IMR-90 (cell line): ENCODE data around the gene MUSTN1. TPM values are rescaled to one million over a fixed set of nuclear protein-coding genes. Genes with fewer than 3 reads are reported as not detected.

Experiments used
- ATAC-seq: fragments of 200-7000 bp; cut with Tn5 transposase; 2 replicates; pipeline ENCODE4 v1.9.1; 2020; ENCODE audit warnings: low read depth, mild to moderate bottlenecking, moderate library complexity
- BruUV-seq: library from RNA; stranded (reverse); fragments of 400-500 nt; replicated peaks from 2 replicates; lab custom pipeline; 2021; lab: Mats Ljungman, UMichigan
- CTCF ChIA-PET: fragments of 300-600 bp; formaldehyde crosslinking; extraction: SDS; loops from one replicate; lab custom pipeline; 2021; ENCODE audit warnings: antibody characterized with exemption; lab: Yijun Ruan, JAX
- POLR2A ChIA-PET: fragments of 300-600 bp; sonication (Branson Sonifier 250); formaldehyde crosslinking; loops from one replicate; lab custom pipeline; 2022; ENCODE audit warnings: antibody characterized with exemption; ENCODE audit not compliant: unreplicated experiment; lab: Charles Lee
- DNase-seq: peaks from one replicate; pipeline ENCODE4 v3.0.0; 2013
- H2AFZ ChIP-seq: replicated peaks from 2 replicates; pipeline ENCODE3; 2013; ENCODE audit warnings: low read length, mild to moderate bottlenecking; ENCODE audit not compliant: poor library complexity
- H2AK5ac ChIP-seq: 2 replicates; pipeline ENCODE4 v1.6.1; 2013; ENCODE audit warnings: low read depth, low read length, inconsistent platforms
- H2AK9ac ChIP-seq: replicated peaks from 2 replicates; pipeline ENCODE3; 2013; ENCODE audit warnings: mild to moderate bottlenecking, low read depth, low read length, moderate library complexity; ENCODE audit not compliant: poor library complexity
- H2BK120ac ChIP-seq: 2 replicates; pipeline ENCODE4 v1.6.1; 2013; ENCODE audit warnings: low read depth, low read length, inconsistent platforms
- H2BK15ac ChIP-seq: 3 replicates; pipeline ENCODE4 v1.6.1; 2013; ENCODE audit warnings: low read depth, low read length, inconsistent platforms
- H2BK20ac ChIP-seq: 2 replicates; pipeline ENCODE4 v1.6.1; 2013; ENCODE audit warnings: low read depth, mild to moderate bottlenecking, inconsistent platforms, low read length, moderate library complexity
- H2BK5ac ChIP-seq: 2 replicates; pipeline ENCODE4 v1.6.1; 2013; ENCODE audit warnings: mild to moderate bottlenecking, low read depth, low read length, inconsistent platforms; ENCODE audit not compliant: poor library complexity, severe bottlenecking
- H3K14ac ChIP-seq: replicated peaks from 2 replicates; pipeline ENCODE4 v1.6.1; 2013; ENCODE audit warnings: low read depth, low read length, inconsistent platforms
- H3K18ac ChIP-seq: 2 replicates; pipeline ENCODE4 v1.6.1; 2013; ENCODE audit warnings: low read depth, low read length, control low read depth
- H3K23ac ChIP-seq: 2 replicates; pipeline ENCODE4 v1.6.1; 2013; ENCODE audit warnings: low read depth, low read length, inconsistent platforms
- H3K27ac ChIP-seq: 2 replicates; pipeline ENCODE4 v1.5.1; 2013; ENCODE audit warnings: mild to moderate bottlenecking, control low read depth, low read length; ENCODE audit not compliant: insufficient read depth
- H3K27me3 ChIP-seq: 2 replicates; pipeline ENCODE4 v1.6.1; 2013; ENCODE audit warnings: low read length; ENCODE audit not compliant: control insufficient read depth, insufficient read depth
- H3K36me3 ChIP-seq: 2 replicates; pipeline ENCODE4 v1.6.1; 2013; ENCODE audit warnings: low read length, mixed read lengths; ENCODE audit not compliant: control insufficient read depth, insufficient read depth
- H3K4ac ChIP-seq: 2 replicates; pipeline ENCODE4 v1.6.1; 2013; ENCODE audit warnings: low read depth, low read length, inconsistent platforms
- H3K4me1 ChIP-seq: 2 replicates; pipeline ENCODE4 v1.6.1; 2013; ENCODE audit warnings: low read length, mixed read lengths; ENCODE audit not compliant: control insufficient read depth, insufficient read depth
- H3K4me2 ChIP-seq: 2 replicates; pipeline ENCODE4 v1.6.1; 2013; ENCODE audit warnings: low read depth, mild to moderate bottlenecking, control low read depth, low read length, moderate library complexity
- H3K4me3 ChIP-seq: 2 replicates; pipeline ENCODE4 v1.5.1; 2013; ENCODE audit warnings: low read depth, mild to moderate bottlenecking, control low read depth, low read length, moderate library complexity; ENCODE audit not compliant: insufficient read depth
- H3K56ac ChIP-seq: 2 replicates; pipeline ENCODE4 v1.6.1; 2013; ENCODE audit warnings: low read length, inconsistent platforms; ENCODE audit not compliant: insufficient read depth; ENCODE audit errors: extremely low read depth
- H3K79me1 ChIP-seq, 2 experiments: 2 replicates each; pipeline ENCODE4 v1.6.1; 2013; ENCODE audit warnings: low read length in 2 of 2, inconsistent platforms in 1 of 2, low read depth in 1 of 2
- H3K9ac ChIP-seq: 2 replicates; pipeline ENCODE4 v1.6.1; 2013; ENCODE audit warnings: low read depth, low read length, control low read depth
- H3K9me1 ChIP-seq: 2 replicates; pipeline ENCODE4 v1.6.1; 2013; ENCODE audit warnings: low read length, inconsistent platforms; ENCODE audit not compliant: insufficient read depth
- H3K9me3 ChIP-seq: 2 replicates; pipeline ENCODE4 v1.6.1; 2013; ENCODE audit warnings: low read length; ENCODE audit not compliant: control insufficient read depth, insufficient read depth
- H4K20me1 ChIP-seq: 2 replicates; pipeline ENCODE4 v1.6.1; 2013; ENCODE audit warnings: low read length, inconsistent platforms; ENCODE audit not compliant: insufficient read depth
- H4K5ac ChIP-seq: 2 replicates; pipeline ENCODE4 v1.6.1; 2013; ENCODE audit warnings: mild to moderate bottlenecking, low read depth, low read length, control low read depth
- H4K8ac ChIP-seq, 2 experiments: 2 replicates each; pipeline ENCODE4 v1.6.1; 2013; ENCODE audit warnings: low read depth in 2 of 2, low read length in 2 of 2, control low read depth in 1 of 2, inconsistent platforms in 1 of 2
- H4K91ac ChIP-seq: 2 replicates; pipeline ENCODE4 v1.6.1; 2013; ENCODE audit warnings: low read depth, low read length, inconsistent platforms; ENCODE audit not compliant: insufficient read depth
- CEBPB ChIP-seq: IDR thresholded peaks from 2 replicates; pipeline ENCODE4 v1.6.1; 2012; ENCODE audit warnings: low read depth, low read length, improper control_type of control experiment
- FOS ChIP-seq: fragments of 150-350 bp; IDR thresholded peaks from 2 replicates; pipeline ENCODE4 v1.6.1; 2016; ENCODE audit warnings: low read depth, low read length
- MAFK ChIP-seq: IDR thresholded peaks from 2 replicates; pipeline ENCODE4 v1.6.1; 2012; ENCODE audit warnings: low read depth, low read length, improper control_type of control experiment
- MAZ ChIP-seq: IDR thresholded peaks from 2 replicates; pipeline ENCODE4 v1.6.1; 2012; ENCODE audit warnings: low read depth, mild to moderate bottlenecking, low read length, improper control_type of control experiment, moderate library complexity, borderline replicate concordance
- NFE2L2 ChIP-seq: fragments of 150-350 bp; IDR thresholded peaks from 2 replicates; pipeline ENCODE4 v1.6.1; 2016; ENCODE audit warnings: low read depth, mild to moderate bottlenecking, low read length
- POLR2A ChIP-seq: IDR thresholded peaks from 2 replicates; pipeline ENCODE4 v1.6.1; 2012; ENCODE audit warnings: mild to moderate bottlenecking, low read depth, low read length
- RAD21 ChIP-seq: IDR thresholded peaks from 2 replicates; pipeline ENCODE4 v1.6.1; 2012; ENCODE audit warnings: low read length, improper control_type of control experiment
- RCOR1 ChIP-seq: IDR thresholded peaks from 2 replicates; pipeline ENCODE4 v1.6.1; 2012; ENCODE audit warnings: mild to moderate bottlenecking, low read length, improper control_type of control experiment; ENCODE audit not compliant: insufficient replicate concordance
- RFX5 ChIP-seq: IDR thresholded peaks from 2 replicates; pipeline ENCODE4 v1.8.0; 2012; ENCODE audit warnings: low read depth, mild to moderate bottlenecking, low read length, moderate library complexity
- SMC3 ChIP-seq: fragments of 150-350 bp; IDR thresholded peaks from 2 replicates; pipeline ENCODE4 v1.6.1; 2016; ENCODE audit warnings: low read depth, mild to moderate bottlenecking, antibody characterized with exemption, low read length, moderate library complexity
- USF2 ChIP-seq: fragments of 150-350 bp; IDR thresholded peaks from 2 replicates; pipeline ENCODE4 v1.6.1; 2017; ENCODE audit warnings: mild to moderate bottlenecking, antibody characterized with exemption, low read length, low read depth
- WGBS, 2 experiments: methylation state at CpG; one replicate each; pipeline versions ENCODE4 v1.1.5 to v1.1.7; 2013; ENCODE audit warnings: missing lambda C conversion rate in 2 of 2; ENCODE audit not compliant: insufficient read length in 1 of 2; ENCODE audit errors: extremely low coverage in 2 of 2; 5-methylcytosine and 5-hydroxymethylcytosine counted together
- dilution Hi-C: fragments of 300-500 bp; cut with HindIII; formaldehyde crosslinking; loops from one replicate; pipeline ENCODE4 v1.14.3; 2018; ENCODE audit warnings: low sequenced_read_pairs; ENCODE audit not compliant: unreplicated experiment
- in situ Hi-C: fragments of 300-500 bp; cut with MboI; formaldehyde crosslinking; loops from 3 replicates; pipeline ENCODE4 v1.14.3; 2019; ENCODE audit warnings: low sequenced_read_pairs, inconsistent platforms, mixed read lengths
- intact Hi-C: fragments of 100-400 bp; cut with micrococcal nuclease; formaldehyde crosslinking; loops from 2 replicates; pipeline ENCODE4 v1.10.0; 2022
- polyA plus RNA-seq, 3 experiments: library from polyadenylated mRNA; depleted of rRNA; stranded (reverse); fragments of >200 nt; gene quantifications; 2 replicates each; pipeline ENCODE4 v1.2.3, GENCODE V29; 2012; ENCODE audit warnings: low replicate concordance in 1 of 3
- total RNA-seq: library from RNA; depleted of rRNA; stranded (reverse); fragments of >200 nt; gene quantifications from 2 replicates; pipeline ENCODE4 v1.2.3, GENCODE V29; 2012
- TF ChIP-seq, protein P1 (sequence below): fragments of 150-350 bp; IDR thresholded peaks from 2 replicates; pipeline ENCODE4 v1.6.1; 2016; ENCODE audit warnings: low read depth, mild to moderate bottlenecking, low read length, moderate library complexity, borderline replicate concordance

MUSTN1 gene
- total and polyA plus RNA-seq, 2 of the 4 experiments (the other 2 are of a cell fraction) = not detected

DNA sequence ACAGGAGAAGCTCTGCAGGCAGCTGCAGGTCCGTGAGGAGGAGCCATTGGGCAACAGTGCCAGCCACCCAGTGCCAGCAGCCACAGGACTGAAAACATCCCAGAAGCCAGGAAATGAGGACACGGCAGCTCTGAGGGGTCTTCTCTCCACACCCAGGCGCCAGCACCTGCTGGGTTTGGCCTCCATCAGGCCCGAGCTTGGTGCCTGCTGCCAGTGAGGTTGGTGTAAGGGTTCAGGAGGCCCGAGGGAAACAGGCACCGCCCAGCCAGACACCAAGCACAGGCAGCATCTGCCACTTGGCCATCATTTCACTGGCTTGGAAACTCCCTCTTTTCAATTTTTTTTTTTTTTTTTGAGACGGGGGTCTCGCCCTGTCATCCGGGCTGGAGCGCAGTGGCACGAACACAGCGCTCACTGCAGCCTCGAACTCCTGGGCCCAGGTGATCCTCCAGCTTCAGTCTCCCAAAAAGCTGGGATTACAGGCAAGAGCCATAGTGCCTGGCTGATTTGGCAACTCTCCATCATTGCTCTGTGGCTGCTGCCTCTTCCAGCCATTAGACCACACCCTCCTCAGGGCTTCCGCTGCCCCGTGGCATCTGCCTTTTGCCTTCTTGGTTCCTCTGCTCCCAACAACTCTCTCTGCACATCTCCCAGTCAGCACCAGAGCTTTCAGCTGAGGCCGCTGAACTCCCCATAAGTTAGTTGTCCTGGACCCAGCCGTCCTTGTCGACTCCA, 41.7 kb downstream of the MUSTN1 start:
- no peaks in the 10 kb centered on the region for H3K9me3 ChIP-seq
- POLR2A ChIA-PET = interaction anchor here (0.5 kb wide), 1 partner anchor 9 kb away, joined by 3 read pairs; no protein-coding TSS in a partner anchor
- WGBS, 2 experiments = 60% methylated on average over 2 of the region's 18 CpGs; no CpG with 5 or more reads in 1 of the 2 experiments
- no peak overlapping the region for H3K4me3 ChIP-seq
- no peak overlapping the region for H4K91ac ChIP-seq
- no peak overlapping the region for H2BK15ac ChIP-seq
- no peak overlapping the region for H3K18ac ChIP-seq
- TF ChIP-seq MAZ (no peak), SMC3 (no peak), RCOR1 (no peak), RAD21 (no peak), USF2 (no peak), RFX5 (no peak), MAFK (no peak), CEBPB (no peak), POLR2A (no peak), FOS (no peak), NFE2L2 (no peak)
- TF ChIP-seq, protein P1, sequence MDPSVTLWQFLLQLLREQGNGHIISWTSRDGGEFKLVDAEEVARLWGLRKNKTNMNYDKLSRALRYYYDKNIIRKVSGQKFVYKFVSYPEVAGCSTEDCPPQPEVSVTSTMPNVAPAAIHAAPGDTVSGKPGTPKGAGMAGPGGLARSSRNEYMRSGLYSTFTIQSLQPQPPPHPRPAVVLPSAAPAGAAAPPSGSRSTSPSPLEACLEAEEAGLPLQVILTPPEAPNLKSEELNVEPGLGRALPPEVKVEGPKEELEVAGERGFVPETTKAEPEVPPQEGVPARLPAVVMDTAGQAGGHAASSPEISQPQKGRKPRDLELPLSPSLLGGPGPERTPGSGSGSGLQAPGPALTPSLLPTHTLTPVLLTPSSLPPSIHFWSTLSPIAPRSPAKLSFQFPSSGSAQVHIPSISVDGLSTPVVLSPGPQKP = no peak
- no peak overlapping the region for H2BK120ac ChIP-seq
- no peak overlapping the region for H4K5ac ChIP-seq
- H3K56ac ChIP-seq = no peak overlapping the region
- H2AK5ac ChIP-seq = no peak overlapping the region
- peak; percentile 33; the same call in 1 of the 2 replicates for ATAC-seq
- no peak overlapping the region for H3K27ac ChIP-seq
- peaks cover 28% of the 10 kb centered on the region; the same call in 1 of the 2 replicates for H3K27me3 ChIP-seq
- no peak overlapping the region for H3K4me2 ChIP-seq
- H3K4ac ChIP-seq = no peak overlapping the region
- no peak overlapping the region for H2AFZ ChIP-seq
- CTCF ChIA-PET = interaction anchor here (1.5 kb wide), 1 partner anchor 13 kb away, joined by 5 read pairs; no protein-coding TSS in a partner anchor
- H4K8ac ChIP-seq = no peak overlapping the region
- no TSS peak for BruUV-seq
- H3K36me3 ChIP-seq = no peaks in the 10 kb centered on the region
- intact Hi-C loops = no loop called here
- in situ Hi-C loops = no loop called here
- no peak overlapping the region for H3K23ac ChIP-seq
- H3K79me1 ChIP-seq = no peaks in the 10 kb centered on the region
- no peak overlapping the region for H2BK5ac ChIP-seq
- no peak for DNase-seq
- H4K20me1 ChIP-seq = no peaks in the 10 kb centered on the region
- dilution Hi-C loops = no loop called here
- no peak overlapping the region for H3K14ac ChIP-seq
- no peak overlapping the region for H3K9ac ChIP-seq
- no peaks in the 10 kb centered on the region for H3K9me1 ChIP-seq
- no peak overlapping the region for H2BK20ac ChIP-seq
- H2AK9ac ChIP-seq = no peak overlapping the region
- H3K4me1 ChIP-seq = no peaks in the 10 kb centered on the region
